Esophagus squamous epithelium (tissue), 4 donors: ENCODE measurements around the gene ECSCR.

ENCODE experiments used
- POLR2A ChIP-seq, 4 donors: fragments of 450-650 bp; IDR thresholded peaks; one replicate each; pipeline ENCODE4 v1.6.1; 2017; ENCODE audit warnings: antibody characterized with exemption in 4 of 4, mild to moderate bottlenecking in 4 of 4, moderate library complexity in 3 of 4
- TF ChIP-seq, protein P1 (sequence below), 6 experiments: fragments of 450-650 bp in 4 of 6; fragments of 200-600 bp in 2 of 6; sonication (generic) in 2 of 6; IDR thresholded peaks; one replicate each; pipeline ENCODE4 v1.5.1; 2016 to 2019; ENCODE audit warnings: antibody characterized with exemption in 6 of 6, mild to moderate bottlenecking in 4 of 6, moderate library complexity in 4 of 6

DNA sequence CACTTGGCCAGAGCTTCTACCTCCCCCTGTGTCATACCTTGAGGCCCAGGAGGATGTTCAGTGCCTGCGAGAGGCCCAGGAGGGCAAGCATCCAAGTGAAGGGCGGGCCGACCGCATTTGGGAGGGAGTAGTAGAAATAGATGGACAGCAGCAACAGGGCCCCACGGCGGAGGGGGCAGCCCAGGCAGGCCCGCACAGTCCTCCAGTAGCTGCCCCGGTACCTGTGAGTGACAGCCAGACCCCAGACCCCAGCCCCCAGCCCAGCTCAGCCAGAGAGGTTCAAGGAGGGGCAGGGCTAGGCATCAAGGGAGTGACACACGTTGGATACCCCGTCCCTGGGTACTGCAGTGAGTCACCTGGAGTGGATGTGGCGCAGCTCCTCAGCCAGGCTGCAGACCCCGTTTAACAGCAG lies 18.6 kb upstream of the ECSCR start:
- TF ChIP-seq, protein P1, sequence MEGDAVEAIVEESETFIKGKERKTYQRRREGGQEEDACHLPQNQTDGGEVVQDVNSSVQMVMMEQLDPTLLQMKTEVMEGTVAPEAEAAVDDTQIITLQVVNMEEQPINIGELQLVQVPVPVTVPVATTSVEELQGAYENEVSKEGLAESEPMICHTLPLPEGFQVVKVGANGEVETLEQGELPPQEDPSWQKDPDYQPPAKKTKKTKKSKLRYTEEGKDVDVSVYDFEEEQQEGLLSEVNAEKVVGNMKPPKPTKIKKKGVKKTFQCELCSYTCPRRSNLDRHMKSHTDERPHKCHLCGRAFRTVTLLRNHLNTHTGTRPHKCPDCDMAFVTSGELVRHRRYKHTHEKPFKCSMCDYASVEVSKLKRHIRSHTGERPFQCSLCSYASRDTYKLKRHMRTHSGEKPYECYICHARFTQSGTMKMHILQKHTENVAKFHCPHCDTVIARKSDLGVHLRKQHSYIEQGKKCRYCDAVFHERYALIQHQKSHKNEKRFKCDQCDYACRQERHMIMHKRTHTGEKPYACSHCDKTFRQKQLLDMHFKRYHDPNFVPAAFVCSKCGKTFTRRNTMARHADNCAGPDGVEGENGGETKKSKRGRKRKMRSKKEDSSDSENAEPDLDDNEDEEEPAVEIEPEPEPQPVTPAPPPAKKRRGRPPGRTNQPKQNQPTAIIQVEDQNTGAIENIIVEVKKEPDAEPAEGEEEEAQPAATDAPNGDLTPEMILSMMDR (IDR thresholded peaks at IDR 0.05): no peak
- TF ChIP-seq POLR2A (IDR thresholded peaks at IDR 0.05): no peak
